H1 (cell line): Measurements from ENCODE around the gene LY9. TPM values are rescaled to one million over a fixed set of nuclear protein-coding genes. Genes with fewer than 3 reads are reported as not detected.

Experiments
- CTCF ChIA-PET: fragments of 300-600 bp; sonication (Branson Sonifier 250); formaldehyde crosslinking; loops from one replicate; lab custom pipeline; 2021; ENCODE audit not compliant: partially characterized antibody; lab: Charles Lee
- POLR2A ChIA-PET: fragments of 300-600 bp; sonication (Branson Sonifier 250); formaldehyde crosslinking; loops from one replicate; lab custom pipeline; 2021; ENCODE audit warnings: inconsistent platforms; ENCODE audit not compliant: partially characterized antibody; lab: Charles Lee
- DNase-seq, 2 experiments: peaks; one replicate each; pipeline versions ENCODE4 v3.0.0 to v3.0.0-alpha.2; 2010 to 2022; ENCODE audit warnings: low spot score in 2 of 2, low read depth in 1 of 2, mixed read lengths in 1 of 2
- FAIRE-seq: peaks from 2 replicates; lab custom pipeline; 2011; peaks lifted over from hg19 to GRCh38; lab: Jason Lieb, UNC
- H2AFZ ChIP-seq: 2 replicates; pipeline ENCODE4 v1.8.1; 2012; ENCODE audit warnings: low read length, inconsistent platforms
- H2AK5ac ChIP-seq: 2 replicates; pipeline ENCODE4 v1.6.1; 2013; ENCODE audit warnings: low read depth, low read length
- H2BK120ac ChIP-seq: replicated peaks from 2 replicates; pipeline ENCODE3; 2013; ENCODE audit warnings: low read depth, low read length, inconsistent platforms
- H2BK12ac ChIP-seq: 2 replicates; pipeline ENCODE4 v1.6.1; 2013; ENCODE audit warnings: low read depth, low read length
- H2BK15ac ChIP-seq: 2 replicates; pipeline ENCODE4 v1.6.1; 2013; ENCODE audit warnings: low read length
- H2BK20ac ChIP-seq: 2 replicates; pipeline ENCODE4 v1.6.1; 2013; ENCODE audit warnings: low read length
- H2BK5ac ChIP-seq: 2 replicates; pipeline ENCODE4 v1.6.1; 2013; ENCODE audit warnings: low read depth, low read length
- H3K14ac ChIP-seq: 2 replicates; pipeline ENCODE4 v1.6.1; 2013; ENCODE audit warnings: inconsistent platforms; ENCODE audit not compliant: insufficient read length
- H3K18ac ChIP-seq: 2 replicates; pipeline ENCODE4 v1.6.1; 2013; ENCODE audit warnings: low read length; ENCODE audit errors: extremely low read depth
- H3K23ac ChIP-seq: 2 replicates; pipeline ENCODE4 v1.6.1; 2013; ENCODE audit warnings: inconsistent platforms; ENCODE audit not compliant: insufficient read length
- H3K23me2 ChIP-seq: 2 replicates; pipeline ENCODE4 v1.6.1; 2013; ENCODE audit warnings: low read depth, low read length
- H3K27ac ChIP-seq: 2 replicates; pipeline ENCODE4 v1.6.1; 2011; ENCODE audit warnings: low read depth, low read length, inconsistent platforms
- H3K27me3 ChIP-seq, 4 experiments: replicated peaks in 1 of 4; 1 replicate in 1 of 4; 2 replicates in 3 of 4; pipeline versions ENCODE4 v1.6.1 to v1.8.1; 2011 to 2013; ENCODE audit warnings: low read length in 3 of 4, mild to moderate bottlenecking in 3 of 4, inconsistent platforms in 2 of 4, mixed read lengths in 2 of 4, moderate library complexity in 1 of 4; ENCODE audit not compliant: control insufficient read depth in 3 of 4, insufficient read depth in 3 of 4; ENCODE audit errors: extremely low read depth in 1 of 4
- H3K36me3 ChIP-seq, 4 experiments: 2 replicates each; pipeline versions ENCODE4 v1.6.1 to v1.8.1; 2011 to 2013; ENCODE audit warnings: mild to moderate bottlenecking in 4 of 4, low read length in 3 of 4, moderate library complexity in 2 of 4, control low read depth in 1 of 4, inconsistent platforms in 1 of 4; ENCODE audit not compliant: insufficient read depth in 4 of 4, control insufficient read depth in 2 of 4
- H3K4ac ChIP-seq: replicated peaks from 2 replicates; pipeline ENCODE3; 2013; ENCODE audit warnings: low read length, low read depth, mixed read lengths, inconsistent platforms; ENCODE audit not compliant: insufficient read length
- H3K4me1 ChIP-seq, 4 experiments: replicated peaks in 1 of 4; 1 replicate in 1 of 4; 2 replicates in 3 of 4; pipeline versions ENCODE4 v1.6.1 to v1.8.1; 2011 to 2013; ENCODE audit warnings: low read length in 3 of 4, inconsistent platforms in 2 of 4, mixed read lengths in 1 of 4; ENCODE audit not compliant: insufficient read depth in 4 of 4, control insufficient read depth in 3 of 4
- H3K4me2 ChIP-seq, 2 experiments: 2 replicates each; pipeline versions ENCODE4 v1.6.1 to v1.8.1; 2011 to 2013; ENCODE audit warnings: low read depth in 2 of 2, low read length in 2 of 2, control low read depth in 1 of 2, inconsistent platforms in 1 of 2, mild to moderate bottlenecking in 1 of 2; ENCODE audit not compliant: insufficient read depth in 1 of 2
- H3K4me3 ChIP-seq, 4 experiments: fragments of 200-600, 300-600 bp in 1 of 4; sonication (generic), shearing (Covaris generic), sonication (Bioruptor Twin) in 1 of 4; 2 replicates each; pipeline versions ENCODE4 v1.5.1 to v1.8.1; 2011 to 2016; ENCODE audit warnings: low read length in 4 of 4, low read depth in 3 of 4, control low read depth in 2 of 4, inconsistent platforms in 2 of 4, mild to moderate bottlenecking in 2 of 4, mixed read lengths in 1 of 4, moderate library complexity in 1 of 4; ENCODE audit not compliant: insufficient read depth in 2 of 4; ENCODE audit errors: extremely low read depth in 1 of 4
- H3K56ac ChIP-seq: replicated peaks from 2 replicates; pipeline ENCODE3; 2013; ENCODE audit warnings: low read depth, mild to moderate bottlenecking, mixed read lengths, low read length, inconsistent platforms; ENCODE audit not compliant: insufficient read length
- H3K79me1 ChIP-seq: 2 replicates; pipeline ENCODE4 v1.6.1; 2013; ENCODE audit warnings: low read depth, low read length, control low read depth
- H3K79me2 ChIP-seq, 2 experiments: 2 replicates each; pipeline versions ENCODE4 v1.6.1 to v1.8.1; 2012 to 2013; ENCODE audit warnings: low read length in 2 of 2, mild to moderate bottlenecking in 2 of 2, inconsistent platforms in 1 of 2; ENCODE audit not compliant: insufficient read depth in 2 of 2, control insufficient read depth in 1 of 2
- H3K9ac ChIP-seq, 4 experiments: replicated peaks in 1 of 4; 1 replicate in 1 of 4; 2 replicates in 3 of 4; pipeline versions ENCODE4 v1.6.1 to v1.8.1; 2011 to 2013; ENCODE audit warnings: low read depth in 3 of 4, low read length in 3 of 4, control low read depth in 2 of 4, mild to moderate bottlenecking in 2 of 4, moderate library complexity in 2 of 4, inconsistent platforms in 1 of 4; ENCODE audit errors: extremely low read depth in 1 of 4
- H3K9me3 ChIP-seq, 2 experiments: 2 replicates each; pipeline versions ENCODE4 v1.6.1 to v1.8.1; 2012 to 2013; ENCODE audit warnings: mild to moderate bottlenecking in 2 of 2, moderate library complexity in 2 of 2, control low read depth in 1 of 2, inconsistent platforms in 1 of 2, low read depth in 1 of 2, low read length in 1 of 2, mixed read lengths in 1 of 2; ENCODE audit not compliant: insufficient read depth in 2 of 2
- H4K20me1 ChIP-seq, 2 experiments: replicated peaks in 1 of 2; 2 replicates each; pipeline versions ENCODE3 to v1.8.1; 2011 to 2013; ENCODE audit warnings: inconsistent platforms in 2 of 2, low read length in 2 of 2, mild to moderate bottlenecking in 1 of 2; ENCODE audit not compliant: insufficient read depth in 2 of 2, control insufficient read depth in 1 of 2
- H4K5ac ChIP-seq: 2 replicates; pipeline ENCODE4 v1.6.1; 2013; ENCODE audit warnings: low read length, low read depth, mixed read lengths, inconsistent platforms; ENCODE audit not compliant: insufficient read length
- H4K8ac ChIP-seq: 2 replicates; pipeline ENCODE4 v1.8.0; 2013; ENCODE audit warnings: mild to moderate bottlenecking, moderate library complexity, low read length, inconsistent platforms; ENCODE audit not compliant: insufficient read depth; ENCODE audit errors: extremely low read depth
- H4K91ac ChIP-seq: replicated peaks from 2 replicates; pipeline ENCODE3; 2013; ENCODE audit warnings: low read length, mixed read lengths, inconsistent platforms; ENCODE audit not compliant: insufficient read length
- BACH1 ChIP-seq: IDR thresholded peaks from 2 replicates; pipeline ENCODE4 v1.6.1; 2012; ENCODE audit warnings: low read length, improper control_type of control experiment
- CBX5 ChIP-seq: fragments of 300-800, 300-1000 bp; sonication (generic); IDR thresholded peaks from 2 replicates; pipeline ENCODE4 v1.7.1; 2016; ENCODE audit warnings: antibody characterized with exemption, low read length, low read depth
- CREB1 ChIP-seq: IDR thresholded peaks from 2 replicates; pipeline ENCODE4 v1.6.1; 2012; ENCODE audit warnings: inconsistent platforms
- E2F6 ChIP-seq: IDR thresholded peaks from 2 replicates; pipeline ENCODE4 v1.6.1; 2012; ENCODE audit warnings: inconsistent platforms
- GABPA ChIP-seq: IDR thresholded peaks from 2 replicates; pipeline ENCODE4 v1.6.1; 2011; ENCODE audit warnings: mild to moderate bottlenecking, low read length, moderate library complexity, borderline replicate concordance; ENCODE audit not compliant: insufficient read depth
- NRF1 ChIP-seq: IDR thresholded peaks from 2 replicates; pipeline ENCODE4 v1.6.1; 2011; ENCODE audit warnings: mild to moderate bottlenecking, low read depth, low read length, improper control_type of control experiment
- PHF8 ChIP-seq: fragments of 200-600 bp; sonication (generic); conservative IDR thresholded peaks from 2 replicates; pipeline ENCODE4 v1.7.1; 2012; ENCODE audit warnings: low read depth, mild to moderate bottlenecking, inconsistent platforms, low read length, moderate library complexity
- POLR2A ChIP-seq, 2 experiments: IDR thresholded peaks; 1 replicate in 1 of 2; 2 replicates in 1 of 2; pipeline ENCODE4 v1.6.1; 2011; ENCODE audit warnings: low read depth in 2 of 2, low read length in 2 of 2, mild to moderate bottlenecking in 2 of 2; ENCODE audit errors: control extremely low read depth in 1 of 2
- POLR2AphosphoS5 ChIP-seq: IDR thresholded peaks from 2 replicates; pipeline ENCODE4 v1.6.1; 2011; ENCODE audit warnings: low read depth, low read length
- RNF2 ChIP-seq: fragments of 200-900, 300-1000 bp; sonication (generic); IDR thresholded peaks from 2 replicates; pipeline ENCODE4 v1.7.1; 2016; ENCODE audit warnings: borderline replicate concordance, low read depth, mild to moderate bottlenecking, antibody characterized with exemption, low read length; ENCODE audit not compliant: poor library complexity, severe bottlenecking; ENCODE audit errors: missing control alignments
- SIX5 ChIP-seq: IDR thresholded peaks from 2 replicates; pipeline ENCODE4 v1.6.1; 2011; ENCODE audit warnings: mild to moderate bottlenecking, low read depth, low read length
- SP2 ChIP-seq: IDR thresholded peaks from 2 replicates; pipeline ENCODE4 v1.6.1; 2012; ENCODE audit warnings: mild to moderate bottlenecking, low read length, inconsistent platforms
- TAF1 ChIP-seq: IDR thresholded peaks from 2 replicates; pipeline ENCODE4 v1.6.1; 2011; ENCODE audit warnings: mild to moderate bottlenecking, low read depth, low read length
- TAF7 ChIP-seq: optimal IDR thresholded peaks from 2 replicates; pipeline ENCODE3; 2011; ENCODE audit warnings: low read depth, mild to moderate bottlenecking, inconsistent platforms, low read length, moderate library complexity, borderline replicate concordance
- ZNF274 ChIP-seq: IDR thresholded peaks from 2 replicates; pipeline ENCODE4 v1.7.0; 2012; ENCODE audit warnings: low read length, borderline replicate concordance; ENCODE audit errors: extremely low read depth
- WGBS, 2 experiments: shearing (Covaris generic) in 1 of 2; methylation state at CpG; one replicate each; pipeline versions ENCODE4 v1.1.6 to v1.1.7; 2013 to 2015; ENCODE audit warnings: low lambda C conversion rate in 2 of 2, mixed read lengths in 2 of 2, inconsistent platforms in 1 of 2, low coverage in 1 of 2, missing lambda C conversion rate in 1 of 2; ENCODE audit not compliant: insufficient replicate concordance in 2 of 2, insufficient coverage in 1 of 2, insufficient read length in 1 of 2; ENCODE audit errors: extremely low coverage in 1 of 2, missing lambda C conversion rate in 1 of 2; 5-methylcytosine and 5-hydroxymethylcytosine counted together
- polyA plus RNA-seq, 7 experiments: library from polyadenylated mRNA; depleted of rRNA in 3 of 7; stranded (reverse) in 5 of 7; unstranded in 2 of 7; fragments of >200 nt in 5 of 7; fragments of 200-250 nt in 2 of 7; gene quantifications; 1 replicate in 5 of 7; 2 replicates in 1 of 7; 4 replicates in 1 of 7; pipeline versions ENCODE4 v1.2.1 to v1.2.3, GENCODE V29; 2011 to 2013; ENCODE audit warnings: missing spikeins in 2 of 7, mixed read lengths in 2 of 7
- total RNA-seq: library from RNA; stranded (reverse); fragmentation: NEBNext Ultra II Directional; extraction: Animal tissue kit (Norgen Biotek cat#: 25700); gene quantifications from 2 replicates; pipeline ENCODE4 v1.2.1, GENCODE V29; 2021

The LY9 gene
- total and polyA plus RNA-seq, 2 of the 8 experiments (the other 6 are each of a cell fraction or from before 2014, with no cell fraction given) = not detected

GRCh38 chr1:160865337-160865736 is 69.4 kb downstream of the LY9 start:
- Histone ChIP-seq H4K91ac (no peak overlapping the region), H4K20me1 (no peaks in the 10 kb centered on the region), H3K79me1 (no peaks in the 10 kb centered on the region), H3K18ac (no peak overlapping the region), H3K9me3 (no peaks in the 10 kb centered on the region), H3K4me1 (peaks cover 0 to 2% (median 0%) of the 10 kb centered on the region in 4 experiments; a peak in 1 of 7 replicates), H2BK12ac (no peak overlapping the region), H3K79me2 (no peaks in the 10 kb centered on the region), H3K23ac (no peak overlapping the region), H2BK5ac (no peak overlapping the region), H2BK20ac (no peak overlapping the region), H3K4me3 (no peak overlapping the region), H2BK120ac (no peak overlapping the region), H3K27me3 (no peaks in the 10 kb centered on the region), H3K9ac (no peak overlapping the region), H2BK15ac (no peak overlapping the region), H3K4me2 (no peak overlapping the region), H2AFZ (no peak overlapping the region), H3K36me3 (no peaks in the 10 kb centered on the region), H3K14ac (no peak overlapping the region), H4K5ac (no peak overlapping the region), H4K8ac (no peak overlapping the region), H3K4ac (no peak overlapping the region), H3K23me2 (no peaks in the 10 kb centered on the region), H3K56ac (no peak overlapping the region), H2AK5ac (no peak overlapping the region), H3K27ac (no peak overlapping the region)
- TF ChIP-seq PHF8 (no peak), TAF1 (no peak), BACH1 (no peak), TAF7 (no peak), E2F6 (no peak), RNF2 (no peak), NRF1 (no peak), CREB1 (no peak), POLR2A (IDR thresholded peaks at IDR 0.05; ENCODE audit: control extremely low read depth in 1 of 2, low read depth in 2 of 2, low read length in 2 of 2) (no peak), POLR2AphosphoS5 (no peak), GABPA (no peak), SIX5 (no peak), ZNF274 (no peak), CBX5 (no peak), SP2 (no peak)
- CTCF ChIA-PET = interaction anchor here (0.9 to 5.5 kb wide), 12 partner anchors 11 to 123 kb away, joined by 3 to 35 read pairs (median 4); partner anchors contain the start of gene ITLN2
- DNase-seq (no peak), FAIRE-seq (no peak)
- POLR2A ChIA-PET = no interaction called here
- 94% methylated on average over 5 of the region's 5 CpGs; no CpG with 5 or more reads in 1 of the 2 experiments for WGBS, 2 experiments
